Dermis microvascular lymphatic vessel endothelial cell (primary cell): Measurements from ENCODE around the gene MAL. TPM values are rescaled to one million over a fixed set of nuclear protein-coding genes. Genes with fewer than 3 reads are reported as not detected.
"Not testable (repeated sequence)": the region's sequence is repeated elsewhere in the genome, so short reads cannot be mapped to it uniquely, and the experiment has no call there.

Source experiments
- DNase-seq, 2 donors: peaks; one replicate each; pipeline versions ENCODE4 v3.0.0 to v3.0.0-alpha.2; 2010; ENCODE audit warnings: low read depth in 2 of 2
- total RNA-seq: library from RNA; depleted of rRNA; stranded (reverse); fragments of >200 nt; gene quantifications from 2 replicates; pipeline ENCODE4 v1.2.1, GENCODE V29; 2014

Gene MAL
- total RNA-seq, 1 donor from 2014 or later = not detected

DNA sequence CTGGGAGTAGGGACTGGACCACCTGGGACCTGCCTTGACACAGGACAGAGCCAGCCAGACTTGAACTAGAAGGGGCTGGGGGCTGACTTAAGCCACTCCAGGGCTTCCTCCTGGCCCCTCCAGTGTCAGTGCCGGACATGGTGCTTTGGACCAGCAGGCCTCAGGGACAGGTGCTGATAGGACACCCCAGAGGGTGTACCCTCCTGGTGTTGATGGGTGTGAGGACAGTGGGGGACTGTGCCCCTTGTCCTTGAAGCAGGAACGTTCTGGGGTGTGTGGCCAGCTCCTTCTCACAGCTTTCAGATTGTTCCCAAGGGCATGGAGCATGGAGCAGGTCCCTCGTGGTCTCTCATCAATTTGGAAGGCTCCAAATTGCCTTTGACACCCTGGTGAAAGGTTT lies 6.8 kb downstream of the MAL start:
- no peak for DNase-seq

DNA sequence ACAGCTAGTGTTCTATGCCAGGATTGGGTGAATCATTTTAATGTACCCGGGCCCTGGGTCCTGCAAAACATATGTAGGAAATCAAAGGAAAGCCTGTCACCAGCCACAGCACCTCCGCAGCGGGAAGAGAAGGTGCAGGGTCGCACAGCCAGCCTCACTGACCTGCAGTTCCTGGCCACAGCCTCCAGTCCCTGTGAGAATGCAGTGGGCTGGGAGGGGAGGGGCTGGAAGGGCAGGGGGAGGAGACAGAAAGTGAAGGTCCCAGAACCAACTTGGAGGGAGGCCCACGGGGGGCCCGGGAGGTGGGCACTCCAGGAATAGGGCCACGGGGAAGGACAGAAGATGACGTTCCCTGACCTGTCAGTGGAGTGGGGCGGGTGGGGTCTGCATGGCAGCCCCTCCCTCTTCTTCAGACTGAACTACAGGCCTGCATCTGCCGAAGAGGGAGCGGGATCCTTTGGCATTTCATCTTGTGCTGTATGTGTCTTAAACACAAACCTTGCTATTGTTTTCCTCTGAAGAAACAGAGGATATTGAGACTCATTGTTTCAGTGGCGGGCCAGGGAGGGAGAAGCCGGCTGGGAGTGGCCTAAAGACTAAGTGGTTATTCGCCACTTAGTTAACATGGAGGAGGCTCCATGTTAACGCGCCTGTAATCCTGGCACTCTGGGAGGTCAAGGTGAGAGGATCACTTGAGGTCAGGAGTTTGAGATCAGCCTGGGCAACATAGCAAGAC lies 7.5 kb downstream of the MAL start:
- no peak for DNase-seq

DNA sequence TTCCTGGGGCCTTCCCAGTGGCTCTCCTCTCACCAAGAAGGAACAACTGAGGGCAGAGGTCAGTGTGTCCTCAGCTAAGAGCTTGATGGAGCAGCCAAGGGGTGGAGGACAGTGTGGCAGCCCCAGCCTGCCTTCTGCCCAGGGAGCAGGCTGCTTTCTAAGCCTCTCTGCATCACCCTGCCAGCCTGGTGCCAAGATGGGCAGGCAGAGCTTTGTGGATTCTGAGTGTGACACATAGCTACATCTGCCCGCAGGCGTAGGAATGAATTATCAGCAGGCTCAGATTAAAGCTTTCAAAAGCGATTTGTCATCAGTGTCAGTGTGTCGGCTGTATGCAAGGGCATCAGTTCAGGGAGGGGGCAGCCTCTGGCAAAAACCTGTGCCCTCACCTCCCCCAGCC lies 8.7 kb downstream of the MAL start:
- DNase-seq = no peak

DNA sequence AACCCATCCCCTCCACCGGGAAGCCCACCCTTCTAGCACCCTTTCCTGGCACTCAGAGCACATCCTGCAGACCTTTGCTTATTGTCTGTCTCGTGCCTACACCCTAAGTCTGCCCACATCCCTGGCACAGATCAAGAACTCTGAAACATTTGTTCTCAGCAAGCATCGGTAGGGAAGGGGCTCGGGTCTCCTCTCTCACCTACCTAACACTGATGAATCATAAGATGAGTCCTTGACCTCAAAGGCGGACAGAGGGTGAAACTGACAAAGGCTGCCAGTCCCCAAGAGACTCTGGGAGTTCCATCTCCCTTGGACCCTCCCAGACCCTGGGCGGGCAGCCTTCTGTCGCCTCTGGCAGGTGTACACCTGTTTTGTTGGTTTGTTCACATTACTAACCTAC lies 9.3 kb downstream of the MAL start:
- no peak for DNase-seq

DNA sequence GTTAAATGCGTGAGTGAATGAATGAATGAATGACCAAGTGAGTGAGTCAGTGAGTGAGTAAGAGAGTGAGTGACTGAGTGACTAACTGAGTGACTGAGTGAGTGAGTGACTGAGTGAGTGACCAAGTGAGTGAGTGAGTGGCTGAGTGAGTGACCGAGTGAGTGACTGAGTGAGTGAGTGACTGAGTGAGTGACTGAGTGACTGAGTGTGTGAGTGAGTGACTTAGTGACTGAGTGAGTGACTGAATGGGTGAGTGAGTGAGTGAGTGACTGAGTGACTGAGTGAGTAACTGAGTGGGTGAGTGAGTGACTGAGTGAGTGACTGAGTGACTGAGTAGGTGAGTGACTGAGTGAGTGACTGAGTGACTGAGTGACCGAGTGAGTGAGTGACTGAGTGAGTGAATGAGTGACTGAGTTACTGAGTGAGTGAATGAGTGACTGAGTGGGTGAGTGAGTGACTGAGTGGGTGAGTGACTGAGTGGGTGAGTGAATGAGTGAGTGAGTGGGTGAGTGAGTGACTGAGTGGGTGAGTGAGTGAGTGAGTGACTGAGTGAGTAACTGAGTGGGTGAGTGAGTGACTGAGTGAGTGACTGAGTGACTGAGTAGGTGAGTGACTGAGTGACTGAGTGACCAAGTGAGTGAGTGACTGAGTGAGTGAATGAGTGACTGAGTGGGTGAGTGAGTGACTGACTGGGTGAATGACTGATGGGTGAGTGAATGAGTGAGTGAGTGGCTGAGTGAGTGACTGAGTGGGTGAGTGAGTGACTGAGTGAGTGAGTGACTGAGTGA lies 11.3 kb downstream of the MAL start:
- no peak for DNase-seq

DNA sequence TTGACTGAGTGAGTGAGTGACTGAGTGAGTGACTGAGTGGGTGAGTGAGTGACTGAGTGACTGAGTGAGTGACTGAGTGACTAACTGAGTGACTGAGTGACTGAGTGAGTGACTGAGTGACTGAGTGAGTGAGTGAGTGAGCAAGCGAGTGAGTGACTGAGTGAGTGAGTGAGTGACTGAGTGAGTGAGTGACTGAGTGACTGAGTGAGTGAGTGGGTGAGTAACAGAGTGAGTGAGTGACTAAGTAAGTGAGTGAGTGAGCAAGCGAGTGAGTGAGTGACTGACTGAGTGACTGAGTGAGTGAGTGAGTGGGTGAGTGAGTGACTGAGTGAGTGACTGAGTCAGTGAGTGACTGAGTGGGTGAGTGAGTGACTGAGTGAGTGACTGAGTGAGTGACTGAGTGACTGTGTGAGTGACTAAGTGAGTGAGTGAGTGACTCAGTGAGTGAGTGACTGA lies 11.9 kb downstream of the MAL start:
- DNase-seq = no peak

DNA sequence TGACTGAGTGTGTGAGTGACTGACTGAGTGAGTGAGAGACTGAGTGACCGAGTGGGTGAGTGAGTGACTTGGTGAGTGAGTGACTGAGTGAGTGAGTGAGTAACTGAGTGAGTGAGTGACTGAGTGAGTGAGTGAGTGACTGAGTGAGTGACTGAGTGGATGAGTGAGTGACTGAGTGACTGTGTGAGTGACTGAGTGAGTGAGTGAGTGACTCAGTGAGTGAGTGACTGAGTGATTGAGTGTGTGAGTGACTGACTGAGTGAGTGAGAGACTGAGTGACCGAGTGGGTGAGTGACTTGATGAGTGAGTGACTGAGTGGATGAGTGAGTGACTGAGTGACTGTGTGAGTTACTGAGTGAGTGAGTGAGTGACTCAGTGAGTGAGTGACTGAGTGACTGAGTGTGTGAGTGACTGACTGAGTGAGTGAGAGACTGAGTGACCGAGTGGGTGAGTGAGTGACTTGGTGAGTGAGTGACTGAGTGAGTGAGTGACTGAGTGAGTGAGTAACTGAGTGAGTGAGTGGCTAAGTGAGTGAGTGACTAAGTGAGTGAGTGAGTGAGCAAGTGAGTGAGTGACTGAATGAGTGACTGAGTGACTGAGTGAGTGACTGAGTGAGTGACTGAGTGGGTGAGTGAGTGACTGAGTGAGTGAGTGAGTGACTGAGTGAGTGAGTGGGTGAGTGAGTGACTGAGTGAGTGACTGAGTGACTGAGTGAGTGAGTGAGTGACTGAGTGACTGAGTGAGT lies 12.5 kb downstream of the MAL start:
- DNase-seq = not testable (repeated sequence)

DNA sequence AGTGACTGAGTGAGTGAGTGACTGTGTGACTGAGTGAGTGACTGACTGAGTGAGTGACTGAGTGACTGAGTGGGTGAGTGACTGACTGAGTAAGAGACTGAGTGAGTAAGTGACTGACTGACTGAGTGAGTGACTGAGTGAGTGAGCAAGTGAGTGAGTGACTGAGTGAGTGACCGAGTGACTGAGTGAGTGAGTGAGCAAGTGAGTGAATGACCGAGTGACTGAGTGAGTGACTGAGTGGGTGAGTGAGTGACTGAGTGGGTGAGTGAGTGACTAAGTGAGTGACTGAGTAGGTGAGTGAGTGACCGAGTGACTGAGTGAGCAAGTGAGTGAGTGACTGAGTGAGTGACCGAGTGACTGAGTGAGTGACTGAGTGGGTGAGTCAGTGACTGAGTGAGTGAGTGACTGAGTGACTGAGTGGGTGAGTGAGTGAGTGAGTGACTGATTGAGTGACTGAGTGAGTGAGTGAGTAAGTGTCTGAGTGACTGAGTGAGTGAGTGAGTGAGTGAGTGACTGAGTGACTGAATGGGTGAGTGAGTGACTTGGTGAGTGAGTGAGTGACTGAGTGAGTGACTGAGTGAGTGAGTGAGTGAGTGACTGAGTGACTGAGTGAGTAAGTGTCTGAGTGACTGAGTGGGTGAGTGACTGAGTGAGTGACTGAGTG lies 13.3 kb downstream of the MAL start:
- DNase-seq = no peak

DNA sequence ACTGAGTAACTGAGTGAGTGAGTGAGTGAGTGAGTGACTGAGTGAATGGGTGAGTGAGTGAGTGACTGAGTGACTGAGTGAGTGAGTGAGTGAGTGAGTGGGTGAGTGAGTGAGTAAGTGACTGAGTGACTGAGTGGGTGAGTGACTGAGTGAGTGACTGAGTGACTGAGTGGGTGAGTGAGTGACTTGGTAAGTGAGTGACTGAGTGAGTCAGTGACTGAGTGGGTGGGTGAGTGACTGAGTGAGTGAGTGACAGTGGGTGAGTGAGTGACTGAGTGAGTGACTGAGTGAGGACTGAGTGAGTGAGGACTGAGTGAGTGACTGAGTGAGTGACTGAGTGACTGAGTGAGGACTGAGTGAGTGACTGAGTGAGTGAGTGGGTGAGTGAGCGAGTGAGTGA lies 13.9 kb downstream of the MAL start:
- DNase-seq = no peak

DNA sequence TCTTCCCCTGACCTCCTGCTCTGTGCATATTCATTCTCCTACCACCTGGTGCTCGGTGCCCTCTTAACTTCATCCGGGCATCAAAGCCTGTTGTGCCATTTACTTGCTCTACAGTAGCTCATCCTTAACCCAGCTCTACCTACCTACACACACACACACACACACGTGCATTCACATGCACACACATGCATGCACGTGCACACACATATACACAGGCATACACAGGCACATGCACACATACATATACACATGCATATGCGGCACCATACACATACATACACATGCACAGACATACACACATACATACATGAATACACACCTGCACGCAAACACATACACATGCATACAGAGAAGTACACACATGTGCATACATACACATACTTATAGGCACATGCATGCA lies 14.5 kb downstream of the MAL start:
- no peak for DNase-seq

DNA sequence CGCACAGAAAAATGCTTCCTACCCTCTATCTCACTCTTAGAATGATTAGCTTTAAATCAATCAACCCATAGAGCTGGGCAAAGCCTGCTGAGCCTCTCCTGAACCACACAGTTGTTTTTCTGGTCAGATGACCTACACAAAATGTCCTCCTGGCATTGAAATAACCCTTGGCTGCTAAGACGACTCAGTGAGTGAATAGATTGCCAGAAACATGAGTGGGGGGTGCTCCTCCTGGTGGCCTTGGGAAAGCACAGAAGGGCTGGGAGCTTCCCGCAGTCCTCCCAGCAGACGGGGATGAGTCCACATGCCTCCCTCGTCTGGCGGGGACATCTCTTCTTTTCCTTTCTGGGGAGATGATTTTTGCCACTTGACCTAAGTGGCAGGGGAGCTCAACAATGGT lies 14.9 kb downstream of the MAL start:
- DNase-seq = no peak

DNA sequence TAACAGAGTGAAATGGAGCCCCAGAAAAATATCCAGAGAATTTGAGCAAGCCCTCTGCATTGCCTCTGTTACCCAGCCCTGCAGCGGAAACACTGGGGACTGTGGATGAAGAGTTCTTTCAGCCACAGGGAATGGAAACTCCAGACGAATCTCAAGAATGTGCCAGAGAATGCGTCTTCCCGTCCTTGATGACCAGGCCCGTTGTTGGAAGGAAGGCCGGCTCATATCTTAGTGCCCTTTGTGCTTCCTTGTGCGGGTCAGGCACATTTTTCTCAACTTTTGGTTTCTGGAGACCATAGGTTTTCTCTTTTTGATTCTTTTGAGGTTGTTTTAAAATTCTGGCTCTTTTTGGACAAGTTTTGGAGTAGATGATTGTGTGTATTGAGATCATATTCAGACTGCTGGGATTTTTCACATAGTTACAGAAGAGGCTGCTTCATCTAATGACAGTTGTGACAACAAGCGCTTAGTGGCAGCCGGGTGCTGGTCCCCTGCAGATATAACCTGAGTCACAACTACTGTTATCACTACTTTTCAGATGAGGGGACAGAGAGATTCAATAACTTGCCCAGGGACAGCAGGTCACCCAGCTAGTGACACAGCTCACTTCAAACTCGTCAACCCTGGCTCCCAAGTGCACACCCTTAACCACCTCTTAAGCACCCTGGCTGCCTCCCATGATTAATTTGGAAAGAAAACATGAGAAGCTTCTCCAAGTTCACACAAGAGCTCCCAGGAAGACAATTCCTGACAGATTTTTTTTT lies 15.7 kb downstream of the MAL start:
- DNase-seq = no peak

DNA sequence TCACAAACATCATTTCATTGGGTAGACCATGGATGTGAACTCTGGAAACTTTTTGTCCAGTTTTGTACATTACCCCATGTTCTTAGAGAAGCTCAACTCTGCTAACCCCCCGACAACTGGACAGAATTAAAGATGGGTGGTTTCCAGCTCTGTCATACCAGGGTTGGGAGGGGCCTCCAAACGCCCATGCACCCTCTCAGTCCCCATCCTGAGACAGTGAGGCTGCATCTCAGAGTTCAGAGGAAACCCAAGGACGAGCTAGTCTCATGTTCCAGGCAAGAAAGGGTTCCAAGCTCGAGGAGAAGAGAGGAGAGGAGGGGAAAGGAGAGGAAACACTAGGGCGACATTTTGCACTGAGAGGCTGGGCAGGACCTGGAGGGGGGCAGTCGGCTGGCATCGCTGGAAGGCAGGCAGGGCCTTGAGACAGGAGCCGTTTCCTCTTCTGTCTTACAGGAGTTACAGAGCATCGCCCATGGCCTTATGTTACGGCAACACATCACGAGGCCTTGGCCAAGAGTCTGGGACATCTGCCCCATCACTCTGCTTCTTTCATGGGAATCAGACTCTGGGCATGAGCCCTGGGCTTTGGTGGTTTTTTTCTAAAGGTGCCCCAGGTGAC lies 16.4 kb downstream of the MAL start:
- DNase-seq = no peak

DNA sequence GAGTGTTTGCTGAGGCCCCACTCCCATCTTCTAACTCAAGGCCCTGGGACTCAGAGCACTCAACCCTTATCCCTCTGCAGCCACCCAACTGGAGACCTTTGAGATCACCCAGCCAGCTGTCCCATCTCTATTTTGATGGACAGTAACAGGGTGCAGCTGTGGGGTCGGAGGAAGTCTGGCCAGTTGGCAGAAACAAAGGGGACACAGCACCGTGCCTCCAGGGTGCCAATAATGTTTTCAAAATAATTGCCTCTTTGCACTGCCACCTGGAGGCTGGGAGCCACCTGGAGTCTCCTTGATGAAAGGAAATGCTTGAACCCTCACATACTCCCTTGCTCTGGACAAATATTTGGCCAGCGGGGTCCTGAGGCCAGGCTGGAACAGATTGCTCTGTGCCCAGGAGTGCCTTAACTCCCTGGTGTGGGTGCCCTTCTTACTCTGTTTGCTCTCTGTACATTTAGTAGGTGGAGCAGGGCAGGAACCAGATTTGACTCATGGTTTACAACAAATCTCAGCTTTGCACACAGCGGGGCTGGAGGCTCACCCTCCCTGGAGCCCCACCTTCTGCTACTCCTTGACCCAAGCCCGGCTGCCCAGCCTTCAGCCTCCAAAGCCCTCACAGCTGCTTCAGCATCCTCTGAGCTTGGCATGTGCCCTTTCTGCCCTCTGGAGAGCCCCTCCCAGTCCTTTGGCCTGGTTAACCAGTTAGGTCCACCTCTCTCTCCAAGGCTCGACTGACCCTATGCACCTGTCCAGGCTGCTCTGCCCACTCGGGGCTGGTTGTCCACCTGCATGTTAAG lies 17.2 kb downstream of the MAL start:
- no peak for DNase-seq

DNA sequence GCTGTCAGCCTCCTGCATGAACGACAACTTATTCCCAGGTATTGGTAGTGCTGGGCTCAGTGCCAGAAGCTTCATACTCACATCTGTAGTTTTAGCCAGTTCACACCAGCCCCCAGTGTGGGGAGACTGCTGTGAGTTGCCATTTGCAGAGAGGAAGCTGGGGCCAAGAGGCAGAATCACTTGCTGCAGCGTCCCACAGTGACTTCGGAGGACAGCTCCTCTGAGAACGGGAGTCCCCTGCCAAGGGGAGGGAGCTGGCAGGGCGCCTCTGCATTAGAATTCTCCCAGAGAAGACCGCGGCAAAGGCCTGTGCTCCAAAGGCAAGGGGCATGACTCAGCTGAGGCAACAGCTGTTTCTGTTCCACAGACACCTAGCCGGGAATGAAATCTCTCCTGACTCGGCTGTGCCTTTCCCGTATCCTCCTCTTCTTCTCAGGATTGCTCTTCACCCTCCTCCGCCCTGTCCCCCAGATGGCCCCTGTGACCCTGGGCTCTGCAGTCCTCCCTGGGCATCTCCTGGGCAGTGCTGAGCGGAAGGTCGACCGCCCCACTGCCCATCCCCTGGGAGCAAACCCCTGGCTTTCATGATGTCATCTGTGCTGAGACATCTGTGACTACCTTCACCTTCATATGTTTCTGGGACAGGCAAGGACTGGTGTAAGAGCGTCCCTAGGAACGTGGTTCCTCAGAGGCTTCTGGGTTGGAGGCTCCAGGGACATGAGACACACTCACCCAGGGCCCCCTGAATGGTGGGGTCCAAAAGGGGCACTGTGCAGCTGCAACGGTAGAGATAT lies 18.0 kb downstream of the MAL start:
- DNase-seq = no peak

DNA sequence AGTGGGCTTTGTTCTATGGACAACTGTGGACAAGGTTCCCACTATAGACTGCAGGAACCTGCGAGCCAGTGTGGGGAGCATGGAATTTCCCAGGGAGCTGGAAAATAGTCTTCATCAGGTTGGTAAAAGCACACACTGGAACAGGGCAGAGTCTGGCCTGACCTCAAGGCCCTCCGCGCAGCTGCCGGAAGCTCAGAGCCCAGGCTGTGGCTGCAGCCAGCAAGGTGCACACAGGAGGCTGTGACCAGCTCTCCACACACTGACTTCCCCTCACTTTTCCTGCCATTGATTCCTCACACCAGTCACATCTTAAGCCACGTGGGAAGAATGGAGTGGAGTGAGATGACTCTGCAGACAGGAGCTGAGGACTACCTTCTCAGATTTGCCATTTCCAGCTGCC lies 19.1 kb downstream of the MAL start:
- DNase-seq = no peak

DNA sequence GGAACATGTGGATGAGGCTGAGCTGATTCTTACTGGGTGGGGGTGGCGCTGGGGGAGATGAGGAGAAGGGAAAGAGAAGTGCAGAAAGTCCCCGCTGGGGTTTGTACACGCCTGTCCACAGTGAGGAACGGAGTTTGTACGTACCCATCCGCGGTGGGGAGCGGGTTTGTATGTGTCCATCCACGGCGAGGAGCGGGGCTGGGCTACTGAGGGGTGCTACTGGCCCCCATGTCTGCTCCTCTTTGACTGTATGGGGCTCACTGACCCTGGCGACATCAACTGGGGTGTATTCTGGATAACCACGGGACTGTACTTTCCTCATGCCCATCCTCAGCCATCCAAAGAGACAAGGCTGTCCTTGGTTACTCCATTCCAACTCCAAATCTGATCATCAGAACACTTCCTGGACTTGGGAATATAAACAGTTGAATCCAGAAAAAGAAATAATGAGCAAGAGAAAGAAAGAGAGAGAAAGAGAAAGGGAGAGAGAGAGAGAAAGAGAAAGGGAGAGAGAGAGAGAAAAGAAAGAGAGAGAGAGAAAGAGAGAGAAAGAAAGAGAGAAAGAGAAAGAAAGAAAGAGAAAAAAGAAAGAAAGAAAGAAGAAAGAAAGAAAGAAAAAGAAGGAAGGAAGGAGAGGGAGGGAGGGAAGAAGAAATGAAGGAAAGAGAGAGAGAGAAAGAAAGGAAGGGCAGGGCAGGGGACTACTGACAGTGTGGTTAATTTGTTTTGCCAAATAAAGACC lies 21.0 kb downstream of the MAL start:
- no peak for DNase-seq
